NCI-H128 (cell line): ENCODE data around the gene KDM4F.
"Not testable (repeated sequence)": the region's sequence is repeated elsewhere in the genome, so short reads cannot be mapped to it uniquely, and the experiment has no call there.

Source experiments
- DNase-seq: peaks from one replicate; lab custom pipeline; 2025; ENCODE audit not compliant: unreplicated experiment; lab: John Stamatoyannopoulos, UW

KDM4F gene

DNA sequence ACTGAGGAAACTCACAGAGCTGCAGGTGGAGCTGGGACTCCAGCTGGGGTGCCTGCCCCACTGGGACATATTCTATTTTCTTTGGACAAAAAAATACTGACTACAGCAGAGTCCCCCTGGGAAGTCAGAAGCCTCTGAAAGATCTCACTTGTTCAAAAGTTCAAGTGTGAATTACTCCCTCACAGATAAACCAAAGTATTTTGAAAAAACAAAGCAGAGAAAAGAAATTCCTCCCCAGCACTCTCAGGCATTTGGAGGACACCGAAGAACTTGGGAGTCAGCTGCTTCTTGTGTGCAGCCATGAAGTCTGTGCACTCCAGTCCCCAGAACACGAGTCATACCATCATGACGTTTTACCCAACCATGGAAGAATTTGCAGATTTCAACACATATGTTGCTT, at the start of gene KDM4F:
Gene KDM4F (plus strand): TSS at position 301 of the 400 bp plus-strand sequence.
- DNase-seq = not testable (repeated sequence)

DNA sequence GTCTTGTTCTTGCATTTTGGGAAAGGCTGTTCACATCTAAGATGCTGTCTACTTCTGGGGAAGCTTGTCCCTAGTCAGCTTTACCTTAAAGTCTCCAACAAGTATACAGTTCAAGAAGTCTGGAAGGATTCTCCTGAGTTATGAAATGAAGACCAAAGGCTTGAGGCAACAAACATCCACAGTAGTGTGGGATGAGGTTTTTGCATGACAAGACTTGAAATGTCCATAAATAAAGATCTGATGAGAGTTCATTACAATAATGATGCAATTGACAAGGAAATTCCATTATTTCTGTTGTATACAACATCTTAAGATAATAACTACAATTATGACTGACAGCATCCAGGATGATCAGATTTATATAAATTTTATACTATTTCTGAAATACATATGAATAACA, 45.5 kb upstream of the KDM4F start:
- no peak for DNase-seq

DNA sequence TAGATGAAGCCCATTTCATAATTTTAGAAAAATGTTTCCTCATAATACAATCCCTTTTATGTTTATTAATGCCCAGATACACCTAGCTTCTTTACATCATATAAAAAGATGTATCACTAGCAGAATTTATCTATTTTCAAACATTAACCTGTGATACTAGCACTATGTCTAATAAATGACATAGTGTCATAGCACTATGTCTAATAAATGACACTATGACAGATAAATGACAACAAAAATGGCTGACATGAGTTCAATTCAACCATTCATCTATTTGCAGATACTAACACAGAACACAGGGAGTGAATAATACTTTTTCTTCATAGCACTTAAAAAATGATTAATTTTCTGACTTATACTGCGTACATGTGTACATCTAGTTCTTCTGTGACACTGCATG, 43.6 kb upstream of the KDM4F start:
- DNase-seq = no peak

- DNase-seq = no peak
These were observed 37.8 kb upstream of the KDM4F start for GRCh38 chr11:95011376-95011775.

GRCh38 chr11:95014184-95014821, 34.9 kb upstream of the KDM4F start:
- no peak for DNase-seq

GRCh38 chr11:95016139-95016538, 33.1 kb upstream of the KDM4F start:
- no peak for DNase-seq

DNA sequence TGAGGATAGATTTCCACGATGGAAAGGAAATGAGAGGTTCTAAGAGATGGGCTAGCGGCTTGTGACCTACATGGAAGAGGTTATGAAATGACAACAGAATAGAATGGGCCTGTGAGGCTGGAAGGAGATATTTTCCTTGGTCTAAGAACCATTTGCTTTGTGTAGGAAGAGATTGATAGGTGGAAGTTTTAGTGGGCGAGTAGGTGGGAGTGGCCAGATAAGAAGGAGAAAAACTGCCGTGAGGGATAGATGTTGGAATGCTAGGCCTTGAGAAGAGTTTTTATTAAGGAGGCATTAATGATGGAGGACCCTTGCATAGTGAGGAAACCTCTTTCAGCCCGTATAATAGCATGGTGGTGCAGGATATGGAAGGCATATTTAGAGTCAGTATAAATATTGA, 27.8 kb upstream of the KDM4F start:
- not testable (repeated sequence) for DNase-seq

DNA sequence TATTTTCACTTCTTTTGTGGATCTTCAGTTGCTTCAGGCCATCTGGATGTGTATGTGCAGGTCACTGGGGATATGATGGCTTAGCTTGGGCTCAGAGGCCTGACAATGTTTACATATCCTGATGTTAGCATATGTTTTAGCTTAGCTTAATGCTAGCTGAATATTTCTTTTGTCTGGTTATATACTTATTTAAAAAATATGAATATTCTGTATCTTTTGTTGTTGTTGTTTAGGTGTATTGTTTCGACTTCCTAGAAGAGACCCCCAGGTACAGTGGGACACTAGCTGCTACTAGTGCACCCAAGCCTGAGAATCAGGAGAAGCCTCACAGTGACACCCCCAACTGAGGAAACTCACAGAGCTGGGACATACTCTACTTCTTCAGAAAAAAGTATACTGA, 24.3 kb upstream of the KDM4F start, which contains the start of gene KDM4E:
Gene KDM4E (plus strand): TSS at position 301 of the 400 bp plus-strand sequence. CDS start 300 bp downstream, outside the sequence.
- DNase-seq = no peak

DNA sequence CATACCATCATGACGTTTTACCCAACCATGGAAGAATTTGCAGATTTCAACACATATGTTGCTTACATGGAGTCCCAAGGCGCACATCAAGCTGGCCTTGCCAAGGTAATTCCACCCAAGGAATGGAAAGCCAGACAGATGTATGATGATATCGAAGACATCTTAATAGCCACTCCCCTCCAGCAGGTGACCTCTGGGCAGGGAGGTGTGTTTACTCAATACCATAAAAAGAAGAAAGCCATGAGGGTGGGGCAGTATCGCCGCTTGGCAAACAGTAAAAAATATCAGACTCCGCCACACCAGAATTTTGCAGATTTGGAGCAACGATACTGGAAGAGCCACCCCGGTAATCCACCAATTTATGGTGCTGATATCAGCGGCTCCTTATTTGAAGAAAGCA, 23.6 kb upstream of the KDM4F start:
- not testable (repeated sequence) for DNase-seq

DNA sequence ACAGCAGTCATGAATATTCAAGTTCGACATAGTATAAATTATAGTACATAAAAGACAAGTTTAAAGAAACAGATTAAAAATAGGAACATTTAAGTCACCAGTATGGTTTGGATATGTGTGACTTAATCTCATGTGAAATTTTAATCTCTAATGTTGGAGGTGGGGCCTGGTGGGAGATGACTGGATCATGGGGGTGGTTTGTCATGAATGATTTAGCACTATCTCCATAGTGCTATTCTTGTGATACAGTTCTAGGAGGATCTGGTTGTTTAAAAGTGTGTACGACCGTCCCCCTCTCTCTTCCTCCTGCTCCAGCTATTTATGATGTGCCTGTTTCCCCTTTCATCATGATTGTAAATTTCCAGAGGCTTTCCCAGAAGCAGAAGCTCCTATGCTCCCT, 20.9 kb upstream of the KDM4F start:
- DNase-seq = no peak

GRCh38 chr11:95033051-95033450, 16.2 kb upstream of the KDM4F start:
- no peak for DNase-seq

GRCh38 chr11:95035316-95035715, 13.9 kb upstream of the KDM4F start:
- peak; percentile 3 for DNase-seq

- not testable (repeated sequence) for DNase-seq
These were observed 11.7 kb upstream of the KDM4F start for GRCh38 chr11:95037356-95038035.

DNA sequence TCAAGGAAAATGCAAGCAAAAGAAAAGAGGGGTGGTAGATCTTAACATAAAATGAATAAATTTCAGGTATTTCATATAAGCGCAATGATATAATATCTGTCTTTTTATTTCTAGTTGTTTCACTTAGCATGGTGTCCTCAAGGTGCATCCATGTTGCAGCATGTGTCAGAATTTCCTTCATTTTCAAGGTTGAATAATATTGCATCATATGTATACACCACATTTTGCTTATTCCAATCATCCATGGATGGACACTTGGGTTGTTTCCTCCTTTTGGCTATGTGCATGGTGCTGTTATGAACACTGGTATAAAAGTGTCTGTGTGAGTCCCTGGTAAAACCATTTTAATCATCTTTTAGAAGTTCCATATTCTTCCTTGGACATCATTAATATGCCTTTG, 7.0 kb upstream of the KDM4F start:
- no peak for DNase-seq

DNA sequence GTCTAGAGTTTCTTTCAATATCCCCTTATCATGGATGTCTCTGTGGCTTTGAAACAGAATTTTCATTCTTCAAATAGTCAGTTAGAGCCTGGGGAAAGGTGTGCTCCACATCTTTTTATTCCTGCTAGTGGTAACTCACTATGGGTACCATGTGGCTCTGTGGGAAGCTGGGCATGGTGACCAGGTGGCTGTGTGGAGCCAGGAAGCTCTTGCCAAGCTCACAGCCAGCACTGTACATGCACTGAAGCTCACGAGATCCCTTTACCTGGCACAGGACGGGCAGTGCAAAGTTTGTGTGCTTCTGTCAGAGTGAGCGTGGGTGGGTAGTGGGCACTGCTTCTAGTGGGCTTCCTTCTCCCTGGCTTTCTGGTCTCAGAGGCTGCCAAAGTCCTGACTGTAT, 6.3 kb upstream of the KDM4F start:
- no peak for DNase-seq

GRCh38 chr11:95044010-95044409, 5.2 kb upstream of the KDM4F start:
- no peak for DNase-seq

- no peak for DNase-seq
These were observed 3.4 kb upstream of the KDM4F start for GRCh38 chr11:95045812-95046211.

- no peak for DNase-seq
These were observed 1.5 kb downstream of the KDM4F start for GRCh38 chr11:95050595-95051202.

GRCh38 chr11:95054356-95054755, 5.1 kb downstream of the KDM4F start:
- no peak for DNase-seq

- DNase-seq = no peak
These were observed 6.2 kb downstream of the KDM4F start for GRCh38 chr11:95055283-95055897.

- no peak for DNase-seq
These were observed 8.7 kb downstream of the KDM4F start for GRCh38 chr11:95057959-95058358.

DNA sequence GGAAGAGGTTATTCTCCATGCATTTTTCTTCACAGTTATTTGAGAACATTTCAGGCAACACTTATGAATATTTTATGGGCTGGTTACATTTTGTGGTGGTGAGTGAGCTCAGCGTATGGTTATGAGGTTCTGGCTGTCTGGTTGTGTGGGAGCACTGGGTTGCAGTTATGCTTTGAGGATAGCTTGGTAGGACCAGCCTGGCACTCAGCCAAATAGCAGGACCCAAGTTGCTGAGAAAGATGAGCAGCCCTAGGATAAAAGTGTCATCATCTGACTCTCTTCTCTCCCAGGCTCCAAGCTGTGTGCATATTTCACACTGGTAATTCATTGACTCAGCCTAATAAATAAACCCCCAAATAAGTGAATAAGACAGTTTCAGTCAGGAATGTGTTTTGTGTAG, 9.4 kb downstream of the KDM4F start:
- DNase-seq = no peak
